HG03439 (cell line): ENCODE data around the gene SPATA12.

Experiments
- ATAC-seq: cut with Tn5 transposase; IDR thresholded peaks from one replicate; pipeline ENCODE4 v1.9.1; 2021; ENCODE audit warnings: mild to moderate bottlenecking, moderate library complexity; ENCODE audit not compliant: unreplicated experiment

Gene SPATA12

DNA sequence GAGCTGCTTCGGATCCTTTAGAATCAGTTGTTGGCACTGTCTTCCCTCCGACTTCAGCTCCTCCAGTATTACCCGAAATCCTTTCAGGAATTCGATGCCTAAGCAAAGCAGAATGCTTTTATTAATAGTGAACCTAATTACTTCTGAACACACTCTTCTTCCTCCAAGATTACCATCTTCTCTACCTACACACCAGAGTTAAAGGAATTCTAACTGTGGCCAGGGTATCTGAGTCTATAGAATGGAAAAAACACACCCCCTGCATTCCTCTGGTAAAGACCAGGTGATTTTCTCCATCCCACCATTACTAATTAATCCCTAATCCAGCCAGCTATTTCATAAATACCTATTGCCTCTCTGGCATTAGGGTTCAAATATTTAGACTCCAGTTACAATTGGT, 49.8 kb downstream of the SPATA12 start:
- ATAC-seq, result no peak

DNA sequence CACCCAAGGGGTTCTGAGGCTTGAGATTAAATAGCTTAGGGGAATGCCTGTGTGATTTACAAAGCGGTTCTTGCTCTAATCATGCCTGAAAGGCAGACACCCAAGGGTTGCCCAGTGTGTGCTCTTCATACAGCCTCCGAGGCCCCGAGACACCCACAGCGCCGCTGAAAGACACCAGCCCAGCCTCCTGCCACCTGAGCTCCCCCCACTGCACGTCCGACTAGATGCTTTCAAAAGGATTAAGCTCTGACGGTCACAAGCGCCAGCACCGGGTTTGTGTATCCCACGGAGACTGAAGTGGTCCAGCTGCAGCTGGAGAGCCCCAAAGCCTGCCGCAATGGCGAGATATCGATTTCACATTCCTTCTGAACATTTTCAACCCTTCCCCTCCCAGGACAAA, 50.3 kb downstream of the SPATA12 start:
- no peak for ATAC-seq

GRCh38 chr3:57112206-57112605, 51.7 kb downstream of the SPATA12 start:
- no peak for ATAC-seq

DNA sequence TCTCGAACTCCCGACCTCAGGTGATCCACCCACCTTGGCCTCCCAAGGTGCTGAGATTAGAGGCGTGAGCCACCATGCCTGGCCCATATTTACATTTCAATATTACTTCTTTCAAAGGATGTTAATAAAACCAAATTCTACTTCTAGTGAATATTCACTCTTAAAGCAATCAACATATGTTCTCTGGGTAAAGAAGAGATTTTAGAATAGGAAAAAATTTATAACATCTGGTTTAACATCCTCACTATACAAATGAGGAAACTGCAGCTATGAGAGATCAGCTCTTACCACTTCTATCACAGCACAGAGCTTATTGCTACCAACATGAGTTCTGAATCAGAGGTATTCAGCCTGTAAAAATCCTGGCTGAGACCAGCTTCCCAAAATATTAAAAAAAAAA, 56.0 kb downstream of the SPATA12 start:
- ATAC-seq, result no peak

DNA sequence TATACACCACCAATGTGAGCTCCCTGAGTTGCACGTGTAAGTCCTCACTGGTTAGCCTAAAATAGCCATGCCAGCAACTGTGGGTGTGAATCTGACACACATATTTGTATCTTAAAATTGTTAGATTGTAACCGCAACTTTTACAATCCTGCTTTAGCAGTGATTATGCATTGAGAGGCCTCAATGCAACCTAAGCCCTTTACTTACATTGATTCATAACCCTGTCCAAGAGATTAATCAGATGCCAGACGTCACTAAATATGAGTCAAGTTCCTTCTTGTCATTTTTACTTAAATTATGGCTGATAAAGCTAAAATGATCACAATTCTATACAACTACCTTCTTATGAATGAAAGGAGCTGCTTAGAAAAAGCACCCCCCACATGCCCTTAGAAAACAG, 57.8 kb downstream of the SPATA12 start:
- ATAC-seq, result no peak

- ATAC-seq, result no peak
These were observed 59.6 kb downstream of the SPATA12 start for GRCh38 chr3:57120040-57120439.

- ATAC-seq, result no peak
These were observed 60.1 kb downstream of the SPATA12 start for GRCh38 chr3:57120451-57121174.
